HT-29 (cell line): ENCODE measurements around the gene GNGT2. TPM values are rescaled to one million over a fixed set of nuclear protein-coding genes. Genes with fewer than 3 reads are reported as not detected.
"Not testable (repeated sequence)": the region's sequence is repeated elsewhere in the genome, so short reads cannot be mapped to it uniquely, and the experiment has no call there.

Source experiments
- DNase-seq: peaks from one replicate; pipeline ENCODE4 v3.0.0-alpha.2; 2015; ENCODE audit warnings: low spot score
- total RNA-seq: library from RNA; depleted of rRNA; stranded (reverse); fragments of >200 nt; shearing (Covaris generic); gene quantifications from 2 replicates; pipeline ENCODE4 v1.2.3, GENCODE V29; 2014

GNGT2 gene
- total RNA-seq, 1 experiment from 2014 or later: not detected

DNA sequence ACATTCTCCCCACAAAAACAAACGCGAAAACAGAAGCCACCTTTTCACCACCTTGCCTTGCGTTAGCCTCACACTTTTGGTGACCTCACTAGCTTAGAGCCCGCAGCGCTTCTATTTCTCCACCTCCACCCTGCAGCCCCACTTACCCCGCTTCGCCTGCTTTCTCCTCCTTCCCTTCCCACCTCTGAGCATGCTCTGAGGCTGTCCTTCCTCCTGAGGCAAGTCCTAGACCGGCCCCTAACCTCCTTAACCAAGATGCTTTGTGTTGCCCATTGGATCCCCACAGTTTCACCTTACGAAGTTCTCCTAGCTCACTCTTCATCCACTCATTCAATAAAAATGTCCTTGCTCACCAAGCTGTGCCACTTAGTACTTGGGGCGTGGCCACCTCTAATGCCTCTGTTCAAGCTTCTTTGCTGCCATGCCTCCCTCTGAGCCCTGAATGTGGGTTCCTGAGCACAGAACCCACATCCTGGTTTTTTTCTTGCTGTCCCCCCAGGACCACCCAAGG lies 1.3 kb downstream of the GNGT2 start:
- DNase-seq: no peak

DNA sequence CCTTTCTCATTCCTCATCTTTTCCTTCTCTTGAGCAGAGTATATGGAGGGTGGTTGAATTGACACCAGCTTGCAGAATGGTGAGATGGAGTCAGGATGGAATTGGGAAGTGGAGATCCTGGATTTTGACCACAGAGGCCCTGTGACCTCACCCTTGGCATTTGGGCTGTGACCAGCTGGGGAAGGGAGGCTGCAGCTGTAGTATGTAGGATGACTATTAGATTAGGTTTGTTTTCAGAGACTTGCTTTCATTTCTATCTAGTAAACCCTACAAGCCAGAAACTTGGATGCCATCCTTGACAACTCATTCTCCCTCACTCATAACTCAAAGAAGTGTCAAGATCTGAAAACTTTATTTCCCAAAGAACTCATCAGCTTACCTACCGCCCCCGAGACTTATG lies 5.9 kb downstream of the GNGT2 start:
- DNase-seq: no peak

GRCh38 chr17:49203796-49204195 lies 6.6 kb downstream of the GNGT2 start:
- DNase-seq: no peak

- no peak for DNase-seq
Measured at GRCh38 chr17:49201481-49201927, 8.9 kb downstream of the GNGT2 start.

DNA sequence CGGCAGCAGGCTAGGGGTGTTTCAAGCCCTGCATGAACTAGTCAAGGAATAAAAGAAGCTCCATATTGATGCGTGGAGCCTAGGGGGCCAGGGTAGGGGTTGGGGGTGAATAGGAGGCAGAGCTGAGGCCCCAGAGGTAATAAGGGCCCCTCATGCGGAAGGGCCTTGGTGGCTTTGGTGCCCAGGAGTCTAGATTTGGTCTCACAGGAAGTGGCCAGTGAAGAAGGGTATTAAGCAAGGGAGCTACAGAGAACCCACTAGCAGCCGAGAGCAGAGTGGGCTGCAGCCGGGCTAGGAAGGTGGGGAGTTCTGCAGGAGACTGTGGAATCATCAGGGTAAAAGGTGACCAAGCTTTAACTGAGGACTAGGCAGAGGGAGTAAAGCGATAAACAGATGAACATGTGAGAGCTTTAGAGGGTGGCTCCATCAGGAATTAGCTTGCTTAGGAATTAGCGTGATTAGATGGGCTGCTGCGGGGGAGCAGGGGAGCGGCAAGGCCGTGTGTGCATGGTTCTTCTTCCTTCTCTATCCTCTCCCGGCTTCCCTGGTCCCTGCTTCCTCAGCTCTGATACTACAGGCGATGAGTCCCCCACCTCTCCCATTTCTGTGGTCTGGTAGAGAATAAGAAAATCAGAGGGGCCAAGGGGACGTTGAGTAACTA lies 9.8 kb downstream of the GNGT2 start:
- DNase-seq: no peak

DNA sequence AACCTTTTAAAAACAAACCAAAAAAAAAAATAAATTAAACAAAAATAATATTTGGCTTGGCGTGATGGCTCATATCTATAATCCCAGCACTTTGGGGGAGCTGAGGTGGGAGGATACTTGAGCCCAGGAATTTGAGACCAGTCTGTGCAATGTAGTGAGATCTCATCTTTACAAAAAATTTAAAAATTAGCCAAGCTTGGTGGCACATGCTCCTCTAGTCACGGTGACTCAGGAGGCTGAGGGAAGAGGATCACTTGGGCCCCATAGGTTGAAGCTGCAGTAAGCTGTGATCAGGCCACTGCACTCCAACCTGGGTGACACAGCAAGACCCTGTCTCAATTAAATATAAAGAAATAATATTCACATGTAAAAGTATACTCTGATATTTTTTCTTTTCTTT lies 12.2 kb downstream of the GNGT2 start:
- DNase-seq: no peak

DNA sequence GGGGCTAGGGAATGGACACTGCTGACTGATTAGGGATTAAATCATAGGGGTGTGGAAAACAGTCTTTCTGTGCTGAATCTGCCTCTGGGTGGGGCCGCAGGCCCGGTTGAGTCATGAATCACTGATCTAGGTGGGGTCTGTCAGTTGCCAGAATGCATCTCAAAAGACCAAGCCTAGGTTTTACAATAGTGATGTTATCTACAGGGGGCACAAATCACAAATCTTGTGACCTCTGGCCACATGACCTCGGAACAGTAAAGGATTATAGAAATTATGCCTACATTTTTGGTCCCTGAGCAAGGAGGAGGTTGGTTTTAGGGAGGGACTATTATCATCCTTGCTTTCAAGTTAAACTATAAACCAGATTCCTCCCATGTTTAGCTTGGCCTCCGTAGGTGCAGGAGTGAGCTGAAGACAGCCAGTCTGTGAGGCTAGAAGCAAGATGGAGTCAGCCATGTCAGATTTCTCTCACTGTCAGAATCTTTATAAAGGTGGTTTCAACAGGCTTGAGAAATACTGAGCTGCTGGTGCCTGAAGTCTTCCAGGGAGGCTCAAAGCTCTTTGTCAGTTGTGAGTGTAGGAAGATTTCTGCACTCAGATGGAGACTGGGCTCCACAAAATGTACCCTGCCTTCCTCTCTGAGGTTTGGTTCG lies 12.9 kb downstream of the GNGT2 start:
- no peak for DNase-seq

GRCh38 chr17:49196520-49196919 lies 13.9 kb downstream of the GNGT2 start:
- no peak for DNase-seq

DNA sequence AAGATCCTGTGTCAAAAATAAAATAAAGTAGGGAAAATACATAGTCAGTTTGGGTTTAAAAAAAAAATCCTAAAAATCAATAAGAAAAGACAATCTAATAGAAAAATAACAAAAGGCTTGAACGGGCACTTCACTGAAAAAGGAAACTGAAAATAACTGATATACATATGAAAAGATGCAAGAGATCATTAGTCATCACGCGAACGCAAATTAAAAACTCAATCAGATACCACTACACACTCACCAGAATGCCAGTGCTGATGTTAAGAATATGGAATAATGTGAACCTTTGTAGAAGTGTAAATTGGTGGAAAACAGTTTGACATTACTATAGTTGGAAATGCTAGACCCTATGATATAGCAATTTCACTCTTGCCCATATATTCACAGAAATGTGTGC lies 14.6 kb downstream of the GNGT2 start:
- no peak for DNase-seq

- DNase-seq: no peak
Measured at GRCh38 chr17:49194297-49194607, 16.1 kb downstream of the GNGT2 start.

DNA sequence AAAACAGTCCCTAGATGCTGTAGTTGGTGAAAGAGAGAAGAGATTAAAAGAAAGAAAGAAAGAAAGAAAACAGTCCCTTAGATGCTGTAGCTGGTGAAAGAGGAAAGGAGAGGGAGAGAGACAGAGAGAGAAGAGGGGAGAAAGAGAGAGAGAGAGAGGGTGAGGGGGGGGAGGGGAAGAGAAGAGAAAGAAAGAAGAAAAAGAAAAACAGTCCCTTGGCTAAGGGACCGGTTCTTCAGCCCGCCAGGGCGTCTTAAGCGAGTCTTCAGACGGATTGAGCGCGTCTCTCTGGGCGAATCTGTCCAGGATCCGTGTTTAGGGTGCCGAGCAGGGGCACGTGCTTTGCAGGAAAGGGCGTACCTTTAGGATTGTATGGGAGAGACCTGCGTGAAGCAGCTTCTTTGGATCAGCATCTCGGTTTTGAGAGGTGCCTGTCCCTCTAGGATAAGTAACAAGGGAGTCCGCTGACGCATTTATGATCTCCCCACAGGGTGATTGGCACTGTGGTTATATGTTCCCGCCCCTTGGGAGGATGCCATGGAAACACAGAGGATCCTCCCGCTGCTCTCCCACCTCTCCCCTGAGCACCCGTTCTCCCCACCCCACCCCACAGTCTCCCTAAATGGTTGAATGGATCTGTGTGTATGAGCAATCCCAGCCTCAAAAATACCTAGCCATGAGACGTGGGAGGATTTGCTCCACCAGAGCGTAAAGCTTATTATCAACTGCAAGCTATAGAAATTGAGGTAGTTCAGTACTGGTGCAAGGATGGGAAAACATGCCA lies 16.7 kb downstream of the GNGT2 start:
- peak; percentile 12 for DNase-seq

DNA sequence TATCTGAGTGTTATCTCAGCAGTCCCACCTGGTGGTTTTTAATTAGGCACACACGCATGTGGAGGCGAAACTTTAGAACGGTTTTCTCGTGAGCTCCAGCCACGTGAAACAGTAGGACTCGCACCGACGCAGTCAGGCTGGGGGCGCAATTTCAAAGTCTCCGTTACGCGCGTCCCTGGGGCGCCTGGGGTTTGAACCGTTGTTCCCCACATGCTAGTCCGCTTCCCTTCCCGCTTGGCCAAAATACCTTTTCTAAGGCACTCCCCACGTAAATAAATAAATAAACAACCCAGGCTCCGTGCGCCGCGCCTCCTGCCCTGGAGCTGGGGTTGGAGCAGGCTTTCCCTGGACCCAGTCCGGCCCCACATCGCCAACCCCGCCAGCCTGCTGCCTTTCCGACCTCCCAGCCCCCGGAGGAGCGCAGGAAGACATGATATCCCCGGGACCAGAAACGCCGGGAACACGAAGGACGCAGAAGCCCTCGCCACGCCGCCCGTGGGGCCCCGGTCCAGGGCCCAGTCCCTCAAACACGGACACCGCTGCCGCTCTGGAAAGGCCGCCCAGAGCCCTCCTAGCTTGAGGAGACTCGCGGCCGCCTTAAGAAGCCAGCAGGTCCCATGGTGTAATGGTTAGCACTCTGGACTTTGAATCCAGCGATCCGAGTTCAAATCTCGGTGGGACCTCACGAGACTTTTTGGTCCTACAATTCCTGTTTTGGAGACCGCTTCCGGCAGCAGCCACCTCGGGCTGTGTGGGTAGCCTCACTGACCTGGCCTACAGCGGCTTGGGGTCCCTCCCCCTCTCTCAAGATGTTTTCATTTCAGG lies 18.2 kb downstream of the GNGT2 start:
- peak; percentile 97 for DNase-seq

DNA sequence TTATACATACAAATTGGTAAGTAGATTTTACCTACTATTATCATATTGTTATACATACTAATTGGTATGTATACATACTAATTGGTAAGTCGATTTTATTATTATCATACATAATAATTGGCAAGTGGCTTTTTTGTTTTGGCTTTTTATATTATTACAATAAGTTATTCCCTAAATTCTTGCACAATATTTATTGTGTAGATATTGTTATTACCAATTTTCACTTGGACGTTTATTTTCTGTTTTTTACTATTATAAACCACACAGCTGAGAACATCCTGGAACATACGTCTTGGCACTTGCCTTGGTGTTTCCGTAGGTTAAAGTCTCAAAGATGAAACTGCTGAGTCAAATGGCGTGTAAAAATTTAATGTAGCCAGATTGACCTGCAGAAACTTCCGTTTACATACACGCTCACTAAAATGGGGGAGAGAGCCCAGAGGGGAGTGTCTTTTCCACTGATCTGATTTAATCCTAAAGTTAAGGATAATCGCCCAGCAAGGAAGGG lies 18.9 kb downstream of the GNGT2 start:
- DNase-seq: no peak

DNA sequence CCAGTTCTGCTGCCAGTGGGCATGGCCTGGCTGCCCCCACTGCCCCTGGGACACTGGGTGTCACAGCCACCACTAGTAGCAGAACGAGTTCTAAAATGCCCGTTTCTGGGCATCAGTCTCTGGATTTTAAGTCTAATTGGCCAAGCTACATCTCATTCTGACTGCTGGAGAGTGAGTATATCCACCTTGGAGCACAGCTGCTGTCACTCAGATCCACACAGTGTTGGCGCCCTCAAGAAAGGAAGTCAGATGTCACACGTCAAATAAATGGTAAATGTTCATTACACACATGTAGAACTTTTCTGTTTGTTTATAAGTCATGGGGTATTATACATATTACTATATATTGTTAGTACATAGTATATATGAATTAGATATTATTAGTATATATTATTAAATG lies 19.4 kb downstream of the GNGT2 start:
- no peak for DNase-seq

DNA sequence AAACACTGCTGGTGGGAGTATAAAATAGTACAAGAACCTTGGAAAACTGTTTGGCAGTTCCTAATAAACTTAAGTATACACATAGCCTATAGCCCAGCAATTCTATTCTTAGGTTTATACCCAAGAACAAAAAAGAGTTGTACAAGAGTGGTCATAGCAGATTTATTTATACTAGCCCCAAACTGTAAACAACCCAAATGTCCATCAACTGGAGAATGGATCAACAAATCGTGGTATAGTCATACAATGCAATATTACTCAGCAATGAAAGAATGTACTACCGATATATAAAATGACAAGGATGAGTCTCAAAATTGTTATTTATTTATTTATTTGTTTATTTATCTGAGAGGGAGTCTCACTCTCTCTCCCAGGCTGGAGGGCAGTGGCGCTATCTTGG lies 23.1 kb downstream of the GNGT2 start:
- DNase-seq: no peak

GRCh38 chr17:49185381-49185780 lies 25.0 kb downstream of the GNGT2 start:
- not testable (repeated sequence) for DNase-seq

DNA sequence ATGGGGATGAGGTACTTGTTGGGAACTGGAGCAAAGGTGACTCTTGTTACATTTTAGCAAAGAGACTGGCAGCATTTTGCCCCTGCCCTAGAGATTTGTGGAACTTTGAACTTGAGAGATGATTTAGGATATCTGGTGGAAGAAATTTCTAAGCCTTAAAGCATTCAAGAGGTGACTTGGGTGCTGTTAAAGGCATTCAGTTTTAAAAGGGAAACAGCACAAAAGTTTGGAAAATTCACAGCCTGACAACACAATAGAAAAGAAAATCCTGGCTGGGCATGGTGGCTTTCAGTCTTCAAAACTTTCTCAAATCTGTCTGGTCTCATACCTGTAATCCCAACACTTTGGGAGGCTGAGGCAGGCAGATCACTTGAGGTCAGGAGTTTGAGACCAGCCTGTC lies 25.9 kb downstream of the GNGT2 start:
- DNase-seq: not testable (repeated sequence)

DNA sequence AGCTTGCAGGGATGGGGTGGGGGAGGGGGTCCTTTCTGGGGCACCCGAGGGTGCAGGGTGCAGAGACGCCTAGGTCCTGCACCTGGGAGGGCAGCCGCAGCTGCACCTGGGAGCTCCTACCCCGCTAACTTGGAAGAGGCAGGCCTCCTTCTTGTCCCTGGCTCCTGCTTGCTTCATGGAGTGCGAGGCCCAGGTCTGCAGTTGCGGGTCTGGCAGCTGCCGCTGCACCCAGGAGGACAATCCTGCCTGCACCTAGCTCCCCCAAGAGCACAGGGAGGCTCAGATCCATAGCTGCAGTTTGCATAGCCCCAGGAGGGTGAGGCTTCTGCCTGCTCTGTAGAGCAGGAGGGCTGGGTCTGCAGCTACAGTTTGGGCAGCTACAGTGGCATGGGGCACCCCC lies 26.6 kb downstream of the GNGT2 start:
- no peak for DNase-seq

DNA sequence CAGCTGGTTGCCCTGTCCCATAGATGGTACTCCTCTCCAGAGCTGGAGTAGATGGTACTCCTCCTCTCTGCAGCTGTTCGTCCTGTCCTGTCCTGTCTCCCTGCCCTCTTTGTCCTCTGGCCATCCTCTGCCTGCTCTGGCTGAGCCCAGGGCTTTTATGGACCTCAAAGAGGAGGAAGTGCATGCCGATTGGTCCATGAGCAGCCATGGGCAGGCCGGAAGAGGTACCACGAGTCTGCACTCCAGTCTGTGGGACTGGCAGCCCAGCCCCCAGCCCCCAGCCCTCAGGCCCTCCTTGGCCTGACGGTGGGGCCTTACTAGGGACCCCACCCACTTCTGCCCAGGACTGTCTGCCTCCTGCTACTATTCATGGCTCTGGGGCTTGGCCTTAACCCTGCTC lies 27.0 kb downstream of the GNGT2 start:
- no peak for DNase-seq

- no peak for DNase-seq
Measured at GRCh38 chr17:49180998-49181635, 29.3 kb downstream of the GNGT2 start.

DNA sequence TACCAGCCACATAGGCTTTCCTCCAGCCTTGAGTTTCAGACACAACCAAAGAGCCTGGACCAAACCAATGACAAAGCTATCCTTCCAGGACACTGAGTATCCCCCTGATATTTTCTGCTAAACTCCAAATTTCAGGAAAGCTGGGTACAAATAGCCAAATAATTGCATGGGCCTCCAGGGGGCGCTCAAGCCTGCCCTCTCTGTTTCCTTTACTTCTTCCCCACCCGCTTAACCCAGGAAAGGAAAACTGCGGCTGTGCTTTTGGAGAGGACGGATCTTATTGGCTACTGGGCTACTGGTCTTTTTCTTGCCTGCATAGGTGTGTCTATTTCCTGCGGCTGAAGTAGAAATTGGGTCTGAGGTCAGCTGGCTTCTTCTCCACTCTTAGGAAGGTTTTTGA lies 30.1 kb downstream of the GNGT2 start:
- DNase-seq: peak; percentile 61
